Ishikawa (cell line): Measurements from ENCODE around the gene PRICKLE1.

Source experiments
- CEBPB ChIP-seq: IDR thresholded peaks from 2 replicates; pipeline ENCODE4 v1.6.1; 2012
- CREB1 ChIP-seq: IDR thresholded peaks from 2 replicates; pipeline ENCODE4 v1.6.1; 2012; ENCODE audit warnings: low read depth
- EGR1 ChIP-seq: IDR thresholded peaks from 2 replicates; pipeline ENCODE4 v1.6.1; 2012
- EP300 ChIP-seq: IDR thresholded peaks from 2 replicates; pipeline ENCODE4 v1.6.1; 2012; ENCODE audit warnings: borderline replicate concordance
- FOXM1 ChIP-seq: IDR thresholded peaks from 2 replicates; pipeline ENCODE4 v1.6.1; 2012; ENCODE audit warnings: low read depth, borderline replicate concordance
- NFIC ChIP-seq: IDR thresholded peaks from 2 replicates; pipeline ENCODE4 v1.6.1; 2012
- RAD21 ChIP-seq: IDR thresholded peaks from 2 replicates; pipeline ENCODE4 v1.6.1; 2012; ENCODE audit warnings: low read depth
- TAF1 ChIP-seq: IDR thresholded peaks from 2 replicates; pipeline ENCODE4 v1.6.1; 2012; ENCODE audit warnings: low read depth, mild to moderate bottlenecking
- TCF12 ChIP-seq: IDR thresholded peaks from 2 replicates; pipeline ENCODE4 v1.6.1; 2012; ENCODE audit warnings: low read depth
- TEAD4 ChIP-seq: IDR thresholded peaks from 2 replicates; pipeline ENCODE4 v1.6.1; 2012
- USF1 ChIP-seq: IDR thresholded peaks from 2 replicates; pipeline ENCODE4 v1.6.1; 2012
- YY1 ChIP-seq: IDR thresholded peaks from 2 replicates; pipeline ENCODE4 v1.6.1; 2012; ENCODE audit warnings: low read depth
- ZBTB7A ChIP-seq: IDR thresholded peaks from 2 replicates; pipeline ENCODE4 v1.6.1; 2012; ENCODE audit warnings: low read depth
- TF ChIP-seq, protein P1 (sequence below): IDR thresholded peaks from 2 replicates; pipeline ENCODE4 v1.6.1; 2012; ENCODE audit warnings: low read depth, mild to moderate bottlenecking
- TF ChIP-seq, protein P2 (sequence below): IDR thresholded peaks from 2 replicates; pipeline ENCODE4 v1.6.1; 2012

PRICKLE1 gene

DNA sequence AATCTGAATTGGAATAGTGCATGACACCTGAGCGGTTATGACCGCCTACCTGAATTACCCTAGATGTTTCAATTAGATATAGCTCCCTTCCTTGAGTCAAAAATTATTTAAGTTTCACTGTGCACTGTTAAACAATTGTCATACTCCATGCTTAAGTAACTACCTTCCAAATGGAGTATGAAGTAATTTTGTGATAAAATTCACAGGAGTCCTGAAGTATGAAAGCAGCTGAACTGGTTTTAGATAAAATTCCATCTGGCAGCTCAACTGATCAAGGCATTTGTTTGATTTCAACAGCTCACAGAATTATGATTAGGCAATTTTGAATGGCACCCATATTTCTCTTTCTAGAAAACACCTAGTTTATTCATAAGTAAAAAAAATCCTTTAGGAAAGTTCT lies 19.5 kb downstream of the PRICKLE1 start:
- TF ChIP-seq TEAD4: no peak
- TF ChIP-seq, protein P1, sequence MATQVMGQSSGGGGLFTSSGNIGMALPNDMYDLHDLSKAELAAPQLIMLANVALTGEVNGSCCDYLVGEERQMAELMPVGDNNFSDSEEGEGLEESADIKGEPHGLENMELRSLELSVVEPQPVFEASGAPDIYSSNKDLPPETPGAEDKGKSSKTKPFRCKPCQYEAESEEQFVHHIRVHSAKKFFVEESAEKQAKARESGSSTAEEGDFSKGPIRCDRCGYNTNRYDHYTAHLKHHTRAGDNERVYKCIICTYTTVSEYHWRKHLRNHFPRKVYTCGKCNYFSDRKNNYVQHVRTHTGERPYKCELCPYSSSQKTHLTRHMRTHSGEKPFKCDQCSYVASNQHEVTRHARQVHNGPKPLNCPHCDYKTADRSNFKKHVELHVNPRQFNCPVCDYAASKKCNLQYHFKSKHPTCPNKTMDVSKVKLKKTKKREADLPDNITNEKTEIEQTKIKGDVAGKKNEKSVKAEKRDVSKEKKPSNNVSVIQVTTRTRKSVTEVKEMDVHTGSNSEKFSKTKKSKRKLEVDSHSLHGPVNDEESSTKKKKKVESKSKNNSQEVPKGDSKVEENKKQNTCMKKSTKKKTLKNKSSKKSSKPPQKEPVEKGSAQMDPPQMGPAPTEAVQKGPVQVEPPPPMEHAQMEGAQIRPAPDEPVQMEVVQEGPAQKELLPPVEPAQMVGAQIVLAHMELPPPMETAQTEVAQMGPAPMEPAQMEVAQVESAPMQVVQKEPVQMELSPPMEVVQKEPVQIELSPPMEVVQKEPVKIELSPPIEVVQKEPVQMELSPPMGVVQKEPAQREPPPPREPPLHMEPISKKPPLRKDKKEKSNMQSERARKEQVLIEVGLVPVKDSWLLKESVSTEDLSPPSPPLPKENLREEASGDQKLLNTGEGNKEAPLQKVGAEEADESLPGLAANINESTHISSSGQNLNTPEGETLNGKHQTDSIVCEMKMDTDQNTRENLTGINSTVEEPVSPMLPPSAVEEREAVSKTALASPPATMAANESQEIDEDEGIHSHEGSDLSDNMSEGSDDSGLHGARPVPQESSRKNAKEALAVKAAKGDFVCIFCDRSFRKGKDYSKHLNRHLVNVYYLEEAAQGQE: no peak
- TF ChIP-seq TAF1: no peak
- no peak for TF ChIP-seq NFIC
- TF ChIP-seq TCF12: no peak
- TF ChIP-seq CEBPB: peak; percentile 62; the same call in 1 of the 2 replicates
- 0 out of 2 replicates have a peak, but pooled peaks have one; percentile 8 for TF ChIP-seq RAD21
- TF ChIP-seq USF1: no peak
- TF ChIP-seq ZBTB7A: no peak
- TF ChIP-seq EP300: no peak; the same call in 1 of the 2 replicates
- peak; percentile 28; the same call in 1 of the 2 replicates for TF ChIP-seq FOXM1
- no peak for TF ChIP-seq EGR1
- TF ChIP-seq, protein P2, sequence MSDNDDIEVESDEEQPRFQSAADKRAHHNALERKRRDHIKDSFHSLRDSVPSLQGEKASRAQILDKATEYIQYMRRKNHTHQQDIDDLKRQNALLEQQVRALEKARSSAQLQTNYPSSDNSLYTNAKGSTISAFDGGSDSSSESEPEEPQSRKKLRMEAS: 0 out of 2 replicates have a peak, but pooled peaks have one; percentile 24
- TF ChIP-seq YY1: no peak
- no peak for TF ChIP-seq CREB1

GRCh38 chr12:42568952-42569915 lies 20.3 kb downstream of the PRICKLE1 start:
- TF ChIP-seq RAD21 (peak; percentile 79), CREB1 (no peak)

DNA sequence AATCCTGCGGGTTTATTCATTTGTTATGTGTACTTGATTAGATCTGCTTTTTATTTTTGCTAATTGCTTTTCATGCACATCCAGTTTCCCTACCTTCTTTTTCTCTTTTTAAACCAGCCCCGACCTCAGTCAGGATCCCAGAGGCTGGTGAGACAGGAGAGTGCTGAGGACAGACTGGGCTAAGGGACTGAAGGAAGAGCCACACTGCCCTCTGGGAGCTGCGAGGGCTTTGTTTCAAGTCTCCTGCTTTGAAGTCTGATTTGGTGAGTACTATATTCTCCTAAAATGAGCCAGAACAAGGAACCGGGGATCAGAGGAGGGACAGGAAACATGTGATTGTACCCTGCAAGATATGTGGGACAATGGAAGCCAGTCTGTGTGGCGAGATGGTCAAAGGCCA lies 23.9 kb downstream of the PRICKLE1 start:
- TF ChIP-seq ZBTB7A (no peak), NFIC (no peak), YY1 (no peak), CEBPB (no peak), EGR1 (no peak), RAD21 (no peak), USF1 (no peak), CREB1 (no peak)
- TF ChIP-seq, protein P1: no peak

DNA sequence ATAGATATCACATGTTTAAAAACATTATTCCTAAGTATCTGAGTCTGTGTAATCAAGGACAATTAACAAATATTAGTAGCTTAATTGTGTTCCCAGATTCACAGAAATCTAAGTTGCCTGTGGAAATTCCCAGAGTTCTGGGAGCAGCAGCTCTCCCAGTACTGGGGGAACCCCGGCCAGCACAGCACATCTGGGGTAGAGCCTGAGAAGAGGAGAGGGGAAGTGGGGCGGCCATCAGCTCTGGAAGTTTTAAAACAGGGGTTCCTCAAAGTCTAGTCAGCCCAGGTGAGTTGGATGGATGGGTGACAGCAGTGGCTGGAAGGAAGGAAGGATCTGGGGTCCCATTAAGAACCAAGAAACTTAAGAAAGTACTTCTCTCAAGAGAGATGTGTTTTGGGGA lies 24.6 kb downstream of the PRICKLE1 start:
- TF ChIP-seq ZBTB7A (no peak), YY1 (no peak), EP300 (no peak), TEAD4 (no peak)

- TF ChIP-seq TEAD4 (peak; percentile 39; the same call in 1 of the 2 replicates), EGR1 (no peak)
Observed at GRCh38 chr12:42564556-42564955, 25.0 kb downstream of the PRICKLE1 start.

DNA sequence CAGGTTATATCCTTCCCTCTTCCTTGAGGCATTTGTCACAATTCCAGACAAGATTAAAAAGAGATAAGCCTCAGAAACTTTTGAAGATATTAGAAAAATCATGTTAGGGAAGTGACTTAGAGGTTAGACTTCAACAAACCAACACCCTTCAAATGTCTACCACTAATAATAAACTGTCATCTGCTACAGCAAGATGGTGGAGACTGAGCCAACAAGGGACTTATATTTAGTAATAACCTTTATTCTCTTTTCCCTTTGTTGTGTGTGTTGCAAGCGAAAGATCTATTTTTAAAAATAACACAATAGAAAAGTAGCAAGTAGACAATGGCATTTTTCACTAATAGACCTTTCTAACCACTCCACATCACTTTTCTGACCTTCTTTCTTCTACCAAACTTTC lies 28.6 kb downstream of the PRICKLE1 start:
- TF ChIP-seq USF1 (no peak), TAF1 (no peak), YY1 (no peak), FOXM1 (no peak), TEAD4 (no peak), TCF12 (no peak), EP300 (no peak), NFIC (no peak), CREB1 (no peak), CEBPB (no peak)
